Stimulated activated CD8-positive, alpha-beta memory T cell treated with anti-CD3 and anti-CD28 coated beads, Interleukin-15, amount 100 ng/mL, for 1 hour (primary cell): Measurements from ENCODE around the gene NPHP4.
"Not testable (repeated sequence)": the region's sequence is repeated elsewhere in the genome, so short reads cannot be mapped to it uniquely, and the experiment has no call there.

Source experiments
- DNase-seq: peaks from one replicate; pipeline ENCODE4 v3.0.0-alpha.2; 2020; ENCODE audit warnings: low read depth

The NPHP4 gene

GRCh38 chr1:6023346-6023745, 31.1 kb upstream of the NPHP4 start:
- no peak for DNase-seq

GRCh38 chr1:6022193-6022592, 30.0 kb upstream of the NPHP4 start:
- no peak for DNase-seq

- DNase-seq, result no peak
These were observed 27.1 kb upstream of the NPHP4 start for GRCh38 chr1:6019166-6019845.

- DNase-seq, result not testable (repeated sequence)
These were observed 25.4 kb upstream of the NPHP4 start for GRCh38 chr1:6017654-6018053.

- no peak for DNase-seq
These were observed 24.1 kb upstream of the NPHP4 start for GRCh38 chr1:6016191-6016865.

- no peak for DNase-seq
These were observed 22.1 kb upstream of the NPHP4 start for GRCh38 chr1:6014130-6014999.

GRCh38 chr1:6013491-6013890, 21.3 kb upstream of the NPHP4 start:
- no peak for DNase-seq

GRCh38 chr1:6012529-6013318, 20.5 kb upstream of the NPHP4 start:
- no peak for DNase-seq

- no peak for DNase-seq
These were observed 19.7 kb upstream of the NPHP4 start for GRCh38 chr1:6011946-6012258.

GRCh38 chr1:6011161-6011945, 19.1 kb upstream of the NPHP4 start:
- DNase-seq, result no peak

GRCh38 chr1:6010554-6010953, 18.3 kb upstream of the NPHP4 start:
- DNase-seq, result no peak

- no peak for DNase-seq
These were observed 17.2 kb upstream of the NPHP4 start for GRCh38 chr1:6009120-6010040.

- DNase-seq, result no peak
These were observed 16.5 kb upstream of the NPHP4 start for GRCh38 chr1:6008696-6009095.

- DNase-seq, result no peak
These were observed 15.8 kb upstream of the NPHP4 start for GRCh38 chr1:6008084-6008415.

- no peak for DNase-seq
These were observed 15.3 kb upstream of the NPHP4 start for GRCh38 chr1:6007318-6008083.

GRCh38 chr1:6006882-6007281, 14.7 kb upstream of the NPHP4 start:
- DNase-seq, result no peak

GRCh38 chr1:6005276-6005917, 13.2 kb upstream of the NPHP4 start:
- no peak for DNase-seq

GRCh38 chr1:6004412-6005123, 12.3 kb upstream of the NPHP4 start:
- DNase-seq, result no peak
